CD4-positive, alpha-beta T cell (primary cell): ENCODE data around the gene CLIC5. TPM values are rescaled to one million over a fixed set of nuclear protein-coding genes. Genes with fewer than 3 reads are reported as not detected.

Experiments
- ATAC-seq: fragments of 200-7000 bp; cut with Tn5 transposase; one replicate; pipeline ENCODE4 v1.10.0; 2022; ENCODE audit warnings: mild to moderate bottlenecking; ENCODE audit not compliant: poor library complexity
- CTCF ChIA-PET: fragments of 350-600 bp; sonication (Branson Sonifier 250); formaldehyde crosslinking; loops from one replicate; lab custom pipeline; 2021; ENCODE audit warnings: antibody characterized with exemption, inconsistent platforms; lab: Charles Lee
- POLR2A ChIA-PET: fragments of 350-600 bp; sonication (Branson Sonifier 250); formaldehyde crosslinking; loops from one replicate; lab custom pipeline; 2021; ENCODE audit warnings: antibody characterized with exemption, inconsistent platforms; lab: Charles Lee
- DNase-seq, 14 experiments: peaks; one replicate each; pipeline ENCODE4 v3.0.0-alpha.2; 2013 to 2020; ENCODE audit warnings: mixed read lengths in 2 of 14
- H3K27ac ChIP-seq, 2 donors: one replicate each; pipeline versions ENCODE4 v1.5.1 to v1.7.0; 2013; ENCODE audit warnings: low read length in 2 of 2, low read depth in 1 of 2, mild to moderate bottlenecking in 1 of 2
- H3K27me3 ChIP-seq, 2 experiments: 1 replicate in 1 of 2; 2 replicates in 1 of 2; pipeline versions ENCODE4 v1.6.1 to v1.7.0; 2013; ENCODE audit warnings: low read length in 2 of 2, control low read depth in 1 of 2, mild to moderate bottlenecking in 1 of 2, moderate library complexity in 1 of 2; ENCODE audit not compliant: insufficient read depth in 2 of 2, control insufficient read depth in 1 of 2
- H3K36me3 ChIP-seq: one replicate; pipeline ENCODE4 v1.6.1; 2013; ENCODE audit warnings: low read length, control low read depth; ENCODE audit not compliant: insufficient read depth
- H3K4me1 ChIP-seq: one replicate; pipeline ENCODE4 v1.6.1; 2013; ENCODE audit warnings: low read length, control low read depth; ENCODE audit not compliant: insufficient read depth
- H3K4me3 ChIP-seq: one replicate; pipeline ENCODE4 v1.5.1; 2013; ENCODE audit warnings: mild to moderate bottlenecking, low read length, moderate library complexity
- H3K9me3 ChIP-seq, 2 experiments: 1 replicate in 1 of 2; 2 replicates in 1 of 2; pipeline versions ENCODE4 v1.6.1 to v1.7.0; 2013; ENCODE audit warnings: low read length in 2 of 2, mild to moderate bottlenecking in 2 of 2, control low read depth in 1 of 2, moderate library complexity in 1 of 2; ENCODE audit not compliant: control insufficient read depth in 1 of 2, insufficient read depth in 1 of 2
- H3K27ac Mint-ChIP-seq: one replicate; pipeline ENCODE4 v1.8.0; 2020; ENCODE audit warnings: mixed read lengths
- H3K27me3 Mint-ChIP-seq: one replicate; pipeline ENCODE4 v1.8.0; 2021; ENCODE audit warnings: mixed read lengths
- H3K36me3 Mint-ChIP-seq: one replicate; pipeline ENCODE4 v1.8.0; 2021; ENCODE audit warnings: low read depth, mixed read lengths
- H3K4me1 Mint-ChIP-seq: one replicate; pipeline ENCODE4 v1.8.0; 2021; ENCODE audit warnings: low read depth, mixed read lengths
- H3K4me3 Mint-ChIP-seq: one replicate; pipeline ENCODE4 v1.8.0; 2020; ENCODE audit warnings: mild to moderate bottlenecking, mixed read lengths
- H3K9me3 Mint-ChIP-seq: one replicate; pipeline ENCODE4 v1.8.0; 2020; ENCODE audit warnings: mixed read lengths
- CTCF ChIP-seq: fragments of 200-600 bp; IDR thresholded peaks from one replicate; pipeline ENCODE4 v1.8.0; 2022; ENCODE audit warnings: antibody characterized with exemption, mild to moderate bottlenecking
- intact Hi-C, 2 experiments: fragments of 100-400 bp; cut with DNase I in 1 of 2; cut with micrococcal nuclease in 1 of 2; formaldehyde crosslinking; loops; one replicate each; pipeline versions ENCODE4 v1.15.1 to v1.9.0; 2023 to 2025; cut with DNase I, micrococcal nuclease
- total RNA-seq, 174 experiments: library from RNA in 2 of 174; stranded (reverse) in 2 of 174; gene quantifications; one replicate each; pipeline ENCODE4 v1.2.3 and lab custom pipeline; 2021 to 2026

The CLIC5 gene
- total RNA-seq, 2 experiments from 2014 or later: 2.5 to 2.8 TPM

GRCh38 chr6:45838996-45839395, 176.7 kb downstream of the CLIC5 start:
- DNase-seq: no peak
- Mint-ChIP-seq H3K4me1 (peaks cover 21% of the 10 kb centered on the region), H3K4me3 (no peak overlapping the region), H3K27me3 (no peaks in the 10 kb centered on the region), H3K27ac (no peak overlapping the region), H3K9me3 (no peaks in the 10 kb centered on the region), H3K36me3 (no peaks in the 10 kb centered on the region)
- no peaks in the 10 kb centered on the region for H3K9me3 ChIP-seq
- ChIA-PET POLR2A (no interaction called here), CTCF (no interaction called here)
- no peak overlapping the region for H3K27ac ChIP-seq
- peaks cover 7% of the 10 kb centered on the region for H3K4me1 ChIP-seq
- H3K4me3 ChIP-seq: no peak overlapping the region
- TF ChIP-seq CTCF: no peak
- H3K36me3 ChIP-seq: no peaks in the 10 kb centered on the region
- intact Hi-C loops: no loop called here
- no peak for ATAC-seq
- no peaks in the 10 kb centered on the region for H3K27me3 ChIP-seq

- Mint-ChIP-seq H3K27ac (no peak overlapping the region), H3K4me3 (no peak overlapping the region), H3K4me1 (peaks cover 21% of the 10 kb centered on the region), H3K27me3 (no peaks in the 10 kb centered on the region), H3K36me3 (no peaks in the 10 kb centered on the region), H3K9me3 (no peaks in the 10 kb centered on the region)
- ChIA-PET POLR2A (no interaction called here), CTCF (no interaction called here)
- intact Hi-C loops: no loop called here
- no peak for ATAC-seq
- no peak for TF ChIP-seq CTCF
- peaks cover 7% of the 10 kb centered on the region for H3K4me1 ChIP-seq
- H3K4me3 ChIP-seq: no peak overlapping the region
- H3K9me3 ChIP-seq: no peaks in the 10 kb centered on the region
- no peak for DNase-seq
- no peak overlapping the region for H3K27ac ChIP-seq
- H3K36me3 ChIP-seq: no peaks in the 10 kb centered on the region
- H3K27me3 ChIP-seq: no peaks in the 10 kb centered on the region
Observed at GRCh38 chr6:45838451-45838850, 177.2 kb downstream of the CLIC5 start.

GRCh38 chr6:45837541-45838200, 178.0 kb downstream of the CLIC5 start:
- Mint-ChIP-seq H3K4me3 (no peak overlapping the region), H3K36me3 (no peaks in the 10 kb centered on the region), H3K9me3 (no peaks in the 10 kb centered on the region), H3K27ac (no peak overlapping the region), H3K4me1 (peaks cover 21% of the 10 kb centered on the region), H3K27me3 (no peaks in the 10 kb centered on the region)
- no peak for TF ChIP-seq CTCF
- POLR2A ChIA-PET: no interaction called here
- DNase-seq (no peak), ATAC-seq (no peak)
- Histone ChIP-seq H3K9me3 (no peaks in the 10 kb centered on the region), H3K27ac (no peak overlapping the region), H3K27me3 (no peaks in the 10 kb centered on the region), H3K4me3 (no peak overlapping the region), H3K4me1 (peaks cover 7% of the 10 kb centered on the region), H3K36me3 (no peaks in the 10 kb centered on the region)
- intact Hi-C loops: no loop called here
- CTCF ChIA-PET: interaction anchor here (1.0 kb wide), 1 partner anchor 15 kb away, joined by 3 read pairs; no protein-coding TSS in a partner anchor
